Activated naive CD4-positive, alpha-beta T cell treated with anti-CD3 and anti-CD28 coated beads for 36 hours (primary cell): Measurements from ENCODE around the gene ABCB8. TPM values are rescaled to one million over a fixed set of nuclear protein-coding genes. Genes with fewer than 3 reads are reported as not detected.
"Not testable (repeated sequence)": the region's sequence is repeated elsewhere in the genome, so short reads cannot be mapped to it uniquely, and the experiment has no call there.

Source experiments
- CTCF ChIA-PET: fragments of 350-600 bp; sonication (Branson Sonifier 250); formaldehyde crosslinking; loops from one replicate; lab custom pipeline; 2021; ENCODE audit warnings: antibody characterized with exemption; lab: Charles Lee
- DNase-seq: peaks from one replicate; pipeline ENCODE4 v3.0.0-alpha.2; 2020
- H3K27ac Mint-ChIP-seq: one replicate; pipeline ENCODE4 v1.8.0; 2021; ENCODE audit warnings: mild to moderate bottlenecking, mixed read lengths
- H3K27me3 Mint-ChIP-seq: one replicate; pipeline ENCODE4 v1.8.0; 2021; ENCODE audit warnings: low read depth, mixed read lengths
- H3K36me3 Mint-ChIP-seq: one replicate; pipeline ENCODE4 v1.8.0; 2021; ENCODE audit warnings: low read depth, mixed read lengths
- H3K4me1 Mint-ChIP-seq: one replicate; pipeline ENCODE4 v1.8.0; 2021; ENCODE audit warnings: low read depth, mixed read lengths
- H3K4me3 Mint-ChIP-seq: one replicate; pipeline ENCODE4 v1.8.0; 2021; ENCODE audit warnings: mild to moderate bottlenecking, moderate library complexity, mixed read lengths
- H3K9me3 Mint-ChIP-seq: one replicate; pipeline ENCODE4 v1.8.0; 2021; ENCODE audit warnings: mixed read lengths
- intact Hi-C: fragments of 100-400 bp; cut with micrococcal nuclease; formaldehyde crosslinking; loops from one replicate; pipeline ENCODE4 v1.15.1; 2023
- total RNA-seq, 2 experiments: library from RNA; stranded (reverse); gene quantifications; one replicate each; pipeline ENCODE4 v1.2.3, GENCODE V29; 2021

ABCB8 gene
- total RNA-seq, 2 experiments from 2014 or later: 41.3 to 47.8 TPM

DNA sequence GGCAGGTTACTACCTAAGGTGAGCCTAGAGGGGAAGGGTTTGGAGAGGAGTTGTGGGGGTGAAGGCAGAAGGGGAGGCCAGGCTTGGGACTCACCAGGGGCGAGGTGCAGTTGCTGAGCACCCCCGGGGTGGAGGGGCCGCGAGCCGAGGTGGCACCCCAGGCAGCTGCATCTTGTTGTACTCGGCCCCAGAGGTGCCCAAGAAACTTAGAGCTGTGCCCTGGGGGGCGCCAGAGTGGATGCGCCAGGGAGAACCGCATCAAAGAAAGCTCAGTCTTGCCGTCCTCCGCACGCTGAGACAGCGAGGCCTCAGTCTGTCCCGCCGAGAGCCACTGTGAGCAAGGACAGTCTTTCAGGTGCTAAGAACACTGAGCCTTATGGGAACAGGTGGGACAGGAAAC is 11.3 kb upstream of the ABCB8 start:
- CTCF ChIA-PET: interaction anchor here (0.8 to 4.3 kb wide), 6 partner anchors 9 to 119 kb away, joined by 3 to 32 read pairs (median 8); no protein-coding TSS in a partner anchor
- peaks cover 60% of the 10 kb centered on the region for H3K4me1 Mint-ChIP-seq
- no peaks in the 10 kb centered on the region for H3K9me3 Mint-ChIP-seq
- peaks cover 7% of the 10 kb centered on the region for H3K27me3 Mint-ChIP-seq
- no peak overlapping the region for H3K4me3 Mint-ChIP-seq
- intact Hi-C loops: loop anchor here (2.0 kb wide), 1 partner anchor 54 kb away; no protein-coding TSS in a partner anchor
- H3K27ac Mint-ChIP-seq: no peak overlapping the region
- no peak for DNase-seq
- no peaks in the 10 kb centered on the region for H3K36me3 Mint-ChIP-seq

DNA sequence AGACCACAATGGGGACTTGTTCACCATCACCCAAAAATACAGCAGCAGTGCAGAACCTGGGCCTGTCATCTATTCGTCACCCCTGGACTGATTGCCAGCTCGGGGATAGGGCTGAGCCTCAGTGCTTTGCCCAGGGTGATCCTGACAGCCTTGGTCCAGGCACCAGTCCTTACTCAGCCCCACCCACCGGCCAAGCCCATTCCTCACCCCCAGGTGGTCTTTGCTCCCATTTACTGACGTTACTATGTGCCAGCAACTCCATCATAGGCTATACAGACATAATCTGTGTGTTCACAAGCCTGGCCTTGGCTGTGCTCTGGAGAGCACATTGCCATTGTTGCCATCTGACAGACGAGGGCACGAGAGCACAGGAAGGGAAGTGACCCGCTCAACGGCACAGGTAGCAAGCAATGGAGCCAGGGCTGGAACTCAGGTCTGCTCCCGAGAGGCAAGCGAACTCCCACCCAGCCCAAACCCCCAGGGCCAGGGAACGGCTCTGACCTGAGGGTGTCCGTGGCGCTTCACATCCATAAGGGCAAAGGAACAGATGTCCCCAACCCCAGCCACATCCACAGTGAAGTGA is 10.8 kb upstream of the ABCB8 start:
- CTCF ChIA-PET: interaction anchor here (0.6 to 4.3 kb wide), 13 partner anchors 7 to 1870 kb away, joined by 3 to 32 read pairs (median 5); no protein-coding TSS in a partner anchor
- H3K4me1 Mint-ChIP-seq: peaks cover 55% of the 10 kb centered on the region
- peaks cover 7% of the 10 kb centered on the region for H3K27me3 Mint-ChIP-seq
- H3K27ac Mint-ChIP-seq: no peak overlapping the region
- intact Hi-C loops: loop anchor here (2.0 kb wide), 1 partner anchor 55 kb away; no protein-coding TSS in a partner anchor
- no peaks in the 10 kb centered on the region for H3K36me3 Mint-ChIP-seq
- DNase-seq: no peak
- no peaks in the 10 kb centered on the region for H3K9me3 Mint-ChIP-seq
- peak overlapping the region; percentile 72 for H3K4me3 Mint-ChIP-seq

DNA sequence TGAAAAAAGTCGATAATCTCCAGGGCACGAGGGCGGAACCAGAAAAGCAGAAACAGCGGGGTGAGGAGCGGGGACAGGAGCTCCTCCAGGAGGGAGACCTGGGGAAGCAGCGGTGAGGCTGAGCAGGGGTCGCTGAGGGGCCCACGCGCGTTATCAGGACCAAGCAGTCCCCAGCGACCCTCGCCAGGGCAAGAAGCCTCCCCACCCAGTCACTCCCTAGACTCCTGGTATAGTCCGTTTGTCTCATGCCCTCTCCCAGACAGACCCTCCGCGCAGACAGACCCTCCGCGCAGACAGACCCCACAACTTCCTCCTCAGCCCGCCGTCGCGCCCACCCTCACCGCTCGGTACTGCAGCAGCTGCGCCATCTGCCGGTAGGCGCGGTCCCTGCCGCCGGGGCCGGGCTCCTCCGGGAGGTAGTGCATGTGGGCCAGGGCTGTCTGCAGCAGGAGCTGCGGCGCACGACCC is 10.3 kb upstream of the ABCB8 start:
- peak overlapping the region; percentile 72 for H3K4me3 Mint-ChIP-seq
- H3K27me3 Mint-ChIP-seq: peaks cover 7% of the 10 kb centered on the region
- H3K27ac Mint-ChIP-seq: no peak overlapping the region
- no peaks in the 10 kb centered on the region for H3K9me3 Mint-ChIP-seq
- CTCF ChIA-PET: interaction anchor here (0.6 to 4.3 kb wide), 21 partner anchors 8 to 1870 kb away, joined by 3 to 32 read pairs (median 5); partner anchors contain the start of gene ABCB8
- H3K36me3 Mint-ChIP-seq: no peaks in the 10 kb centered on the region
- intact Hi-C loops: loop anchor here (1.0 to 2.0 kb wide), 4 partner anchors 44 to 120 kb away; partner anchors contain the start of gene FASTK
- peaks cover 50% of the 10 kb centered on the region for H3K4me1 Mint-ChIP-seq
- peak; percentile 82 for DNase-seq

DNA sequence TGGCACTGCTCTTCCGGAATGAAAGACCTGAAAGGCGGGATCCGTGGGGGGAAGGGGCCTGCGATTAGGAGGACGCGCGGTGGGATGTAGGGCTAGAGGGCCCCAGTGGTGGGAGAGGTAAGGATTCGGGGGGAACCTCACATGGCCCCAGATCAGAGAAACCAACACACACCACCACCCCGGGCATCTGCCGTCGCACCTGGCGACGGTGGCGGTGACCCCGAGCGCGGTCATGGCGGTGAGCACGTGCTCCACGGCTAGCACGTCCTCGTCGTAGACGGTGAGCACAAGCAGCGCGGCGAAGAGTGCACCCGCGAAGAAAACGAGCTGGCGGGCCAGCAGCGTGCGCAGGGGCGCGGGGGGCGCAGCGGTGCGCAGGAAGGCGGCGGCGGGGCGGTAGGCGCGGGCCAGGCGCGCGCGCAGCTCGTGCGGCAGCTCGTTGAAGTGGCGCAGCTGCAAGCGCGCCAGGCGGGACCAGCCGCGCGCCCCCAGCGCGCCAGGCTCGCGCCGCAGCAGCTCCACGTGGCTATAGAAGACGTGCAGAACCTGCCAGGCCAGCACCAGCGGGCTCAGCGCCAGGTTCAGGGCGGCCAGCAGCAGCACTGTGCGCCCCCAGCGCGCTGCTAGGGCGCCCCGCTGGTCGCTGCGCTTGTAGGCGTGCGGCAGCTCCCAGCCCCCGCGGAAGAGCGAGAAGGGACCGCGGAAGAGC is 9.7 kb upstream of the ABCB8 start:
- H3K4me1 Mint-ChIP-seq: peaks cover 46% of the 10 kb centered on the region
- intact Hi-C loops: loop anchor here (1.0 to 2.0 kb wide), 3 partner anchors 44 to 120 kb away; partner anchors contain the start of gene FASTK
- H3K36me3 Mint-ChIP-seq: no peaks in the 10 kb centered on the region
- H3K9me3 Mint-ChIP-seq: no peaks in the 10 kb centered on the region
- peak overlapping the region; percentile 72 for H3K4me3 Mint-ChIP-seq
- peak; percentile 28 for DNase-seq
- H3K27ac Mint-ChIP-seq: no peak overlapping the region
- H3K27me3 Mint-ChIP-seq: peaks cover 7% of the 10 kb centered on the region
- CTCF ChIA-PET: interaction anchor here (0.6 to 4.3 kb wide), 24 partner anchors 8 to 1871 kb away, joined by 3 to 32 read pairs (median 4); partner anchors contain the start of gene ABCB8

DNA sequence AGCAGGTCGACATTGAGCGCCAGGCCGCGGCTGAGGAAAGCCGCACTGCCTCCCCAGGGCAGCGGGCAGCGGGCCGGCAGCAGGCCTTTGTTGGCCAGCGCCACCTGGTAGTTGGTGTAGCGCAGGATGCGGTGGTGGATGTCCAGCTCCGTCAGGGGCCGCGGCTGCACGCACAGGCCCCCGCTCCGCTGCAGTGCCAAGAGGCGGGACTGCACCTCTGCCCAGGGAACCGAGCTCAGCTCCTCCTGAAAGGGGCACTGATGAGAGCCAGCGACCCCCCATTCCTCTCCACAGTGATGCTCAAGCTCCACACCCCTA is 9.2 kb upstream of the ABCB8 start:
- H3K36me3 Mint-ChIP-seq: no peaks in the 10 kb centered on the region
- H3K27ac Mint-ChIP-seq: no peak overlapping the region
- intact Hi-C loops: loop anchor here (2.0 kb wide), 1 partner anchor 62 kb away; the partner anchor contains the start of gene FASTK
- peaks cover 7% of the 10 kb centered on the region for H3K27me3 Mint-ChIP-seq
- CTCF ChIA-PET: interaction anchor here (0.9 to 4.3 kb wide), 21 partner anchors 8 to 262 kb away, joined by 3 to 32 read pairs (median 5); partner anchors contain the start of gene ABCB8
- peaks cover 41% of the 10 kb centered on the region for H3K4me1 Mint-ChIP-seq
- peak overlapping the region; percentile 5 for H3K4me3 Mint-ChIP-seq
- no peak for DNase-seq
- no peaks in the 10 kb centered on the region for H3K9me3 Mint-ChIP-seq

DNA sequence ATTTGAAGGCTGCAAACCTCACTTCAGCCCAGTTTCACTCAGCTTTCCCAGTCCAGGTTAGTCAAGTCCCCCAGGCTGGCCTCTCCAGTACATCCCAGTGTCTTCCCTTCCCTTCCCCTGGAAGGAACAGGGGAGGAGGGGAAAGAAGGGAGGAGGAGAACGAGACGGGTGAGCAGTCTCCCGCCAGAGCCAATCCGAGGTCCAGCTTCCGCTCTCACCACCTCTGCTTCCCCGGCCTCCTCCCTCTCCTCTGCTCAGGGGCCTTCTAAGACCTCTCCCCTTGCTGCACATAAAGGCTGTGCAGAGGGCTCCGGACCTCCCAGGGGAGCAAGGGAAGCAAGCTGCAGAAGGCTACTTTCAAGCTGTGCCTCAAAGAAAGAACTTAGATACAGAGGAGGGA is 8.0 kb upstream of the ABCB8 start:
- intact Hi-C loops: no loop called here
- H3K4me1 Mint-ChIP-seq: peaks cover 30% of the 10 kb centered on the region
- H3K27ac Mint-ChIP-seq: no peak overlapping the region
- DNase-seq: no peak
- CTCF ChIA-PET: interaction anchor here (0.6 to 4.3 kb wide), 7 partner anchors 9 to 515 kb away, joined by 3 to 32 read pairs (median 5); no protein-coding TSS in a partner anchor
- H3K36me3 Mint-ChIP-seq: no peaks in the 10 kb centered on the region
- H3K27me3 Mint-ChIP-seq: peaks cover 7% of the 10 kb centered on the region
- no peaks in the 10 kb centered on the region for H3K9me3 Mint-ChIP-seq
- no peak overlapping the region for H3K4me3 Mint-ChIP-seq

DNA sequence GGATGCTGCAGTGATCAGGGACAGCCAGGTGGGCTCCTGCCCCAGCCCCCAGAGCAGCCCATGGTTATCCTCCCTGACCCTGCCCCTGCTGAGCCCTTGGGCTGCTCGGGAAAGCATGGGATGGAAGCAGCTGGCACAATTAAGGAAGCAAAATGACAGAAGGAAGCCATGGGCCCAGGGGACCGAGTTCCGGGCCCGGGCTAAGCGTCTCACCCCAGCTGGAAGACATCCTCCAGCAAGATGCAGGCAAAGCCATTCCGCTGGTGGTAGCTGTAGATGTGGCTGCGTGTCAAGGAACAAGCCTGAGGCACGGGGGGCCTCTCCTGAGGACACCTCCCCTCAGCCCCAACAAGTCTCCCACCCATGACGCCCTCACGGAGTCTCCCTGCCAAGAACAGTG is 5.0 kb upstream of the ABCB8 start:
- no peaks in the 10 kb centered on the region for H3K36me3 Mint-ChIP-seq
- peaks cover 6% of the 10 kb centered on the region for H3K27me3 Mint-ChIP-seq
- H3K4me1 Mint-ChIP-seq: peaks cover 18% of the 10 kb centered on the region
- CTCF ChIA-PET: no interaction called here
- no peak for DNase-seq
- intact Hi-C loops: no loop called here
- no peak overlapping the region for H3K27ac Mint-ChIP-seq
- no peak overlapping the region for H3K4me3 Mint-ChIP-seq
- no peaks in the 10 kb centered on the region for H3K9me3 Mint-ChIP-seq

DNA sequence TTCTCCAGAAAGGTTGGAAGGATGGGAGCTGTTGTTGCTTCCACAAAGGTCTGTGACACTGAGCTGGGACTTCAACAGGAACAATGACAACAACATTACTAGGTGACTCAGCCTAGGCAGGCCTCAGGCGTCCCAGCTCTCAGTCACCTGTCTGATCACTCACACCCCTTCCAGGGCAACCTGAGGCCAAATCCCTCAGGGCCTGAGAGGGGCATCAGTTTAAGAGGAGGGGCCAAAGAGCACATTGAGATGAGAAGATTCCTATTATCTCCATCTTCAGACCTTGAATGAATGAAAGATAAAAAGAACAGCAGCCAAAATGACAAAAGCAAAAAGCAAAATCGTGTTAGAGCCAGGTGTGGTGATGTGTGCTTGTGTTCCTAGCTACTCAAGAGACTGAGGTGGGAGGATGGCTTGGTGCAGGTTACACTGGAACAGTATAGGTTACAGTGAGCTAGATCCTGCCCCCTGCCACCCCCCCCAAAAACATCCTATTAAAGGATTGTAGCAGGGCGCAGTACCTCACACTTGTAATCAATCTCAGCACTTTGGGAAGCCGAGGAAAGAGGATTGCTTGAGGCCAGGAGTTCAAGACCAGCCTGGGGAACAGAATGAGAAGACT is 3.7 kb upstream of the ABCB8 start, which contains the start of gene ATG9B:
Gene ATG9B, minus strand, starts transcription at position 60 of the 622 bp plus-strand sequence. CDS start 71 bp downstream, outside the sequence.
- Mint-ChIP-seq H3K27me3 (peaks cover under 1% of the 10 kb centered on the region), H3K4me1 (peaks cover 16% of the 10 kb centered on the region), H3K4me3 (no peak within 1 kb of the TSS), H3K9me3 (no peaks in the 10 kb centered on the region), H3K27ac (no peak within 1 kb of the TSS), H3K36me3 (peaks cover 2% of the 10 kb centered on the region)
- no peak for DNase-seq
- CTCF ChIA-PET: interaction anchor here (0.9 kb wide), 1 partner anchor 16 kb away, joined by 3 read pairs; no protein-coding TSS in a partner anchor
- intact Hi-C loops: no loop called here

DNA sequence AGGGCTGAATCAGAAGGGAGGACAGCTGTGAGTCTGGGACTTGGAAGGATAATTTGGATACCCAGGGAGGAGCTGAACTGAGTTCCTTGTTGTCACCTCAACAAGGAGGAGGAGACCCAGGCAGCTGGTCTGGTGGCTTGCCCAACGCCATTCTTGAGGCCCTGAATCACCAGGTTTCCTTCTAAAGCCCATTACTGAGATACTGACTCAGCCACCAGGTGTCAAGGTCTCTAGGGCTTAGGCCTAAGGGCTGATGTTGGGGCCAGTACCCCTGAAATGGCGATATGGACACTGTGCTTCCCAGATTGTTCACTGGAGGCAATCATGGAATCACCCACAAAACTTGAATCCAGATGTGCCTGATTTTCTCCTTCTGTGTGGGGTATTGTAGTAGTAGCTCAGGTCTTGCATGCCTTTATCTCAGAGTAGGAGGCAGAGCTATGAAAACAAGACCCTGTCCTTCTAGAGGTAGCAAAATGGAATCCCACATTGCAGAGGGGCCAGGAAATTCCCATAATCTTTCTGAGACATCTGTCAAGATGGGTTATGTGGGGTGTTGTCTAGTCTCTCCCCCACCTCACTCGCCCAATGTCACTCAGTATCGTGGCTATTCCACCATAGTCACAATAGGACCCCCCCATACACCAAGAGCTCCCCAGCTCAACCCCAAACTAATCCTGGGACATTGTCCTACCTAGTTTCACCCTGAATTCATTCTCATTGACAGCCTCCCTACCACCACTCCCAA is 2.2 kb upstream of the ABCB8 start:
- DNase-seq: no peak
- Mint-ChIP-seq H3K9me3 (no peaks in the 10 kb centered on the region), H3K36me3 (peaks cover 5% of the 10 kb centered on the region), H3K4me1 (peaks cover 20% of the 10 kb centered on the region), H3K4me3 (no peak overlapping the region), H3K27ac (no peak overlapping the region), H3K27me3 (no peaks in the 10 kb centered on the region)
- CTCF ChIA-PET: interaction anchor here (1.3 to 1.5 kb wide), 2 partner anchors 8 to 9 kb away, joined by 3 read pairs; no protein-coding TSS in a partner anchor
- intact Hi-C loops: no loop called here

DNA sequence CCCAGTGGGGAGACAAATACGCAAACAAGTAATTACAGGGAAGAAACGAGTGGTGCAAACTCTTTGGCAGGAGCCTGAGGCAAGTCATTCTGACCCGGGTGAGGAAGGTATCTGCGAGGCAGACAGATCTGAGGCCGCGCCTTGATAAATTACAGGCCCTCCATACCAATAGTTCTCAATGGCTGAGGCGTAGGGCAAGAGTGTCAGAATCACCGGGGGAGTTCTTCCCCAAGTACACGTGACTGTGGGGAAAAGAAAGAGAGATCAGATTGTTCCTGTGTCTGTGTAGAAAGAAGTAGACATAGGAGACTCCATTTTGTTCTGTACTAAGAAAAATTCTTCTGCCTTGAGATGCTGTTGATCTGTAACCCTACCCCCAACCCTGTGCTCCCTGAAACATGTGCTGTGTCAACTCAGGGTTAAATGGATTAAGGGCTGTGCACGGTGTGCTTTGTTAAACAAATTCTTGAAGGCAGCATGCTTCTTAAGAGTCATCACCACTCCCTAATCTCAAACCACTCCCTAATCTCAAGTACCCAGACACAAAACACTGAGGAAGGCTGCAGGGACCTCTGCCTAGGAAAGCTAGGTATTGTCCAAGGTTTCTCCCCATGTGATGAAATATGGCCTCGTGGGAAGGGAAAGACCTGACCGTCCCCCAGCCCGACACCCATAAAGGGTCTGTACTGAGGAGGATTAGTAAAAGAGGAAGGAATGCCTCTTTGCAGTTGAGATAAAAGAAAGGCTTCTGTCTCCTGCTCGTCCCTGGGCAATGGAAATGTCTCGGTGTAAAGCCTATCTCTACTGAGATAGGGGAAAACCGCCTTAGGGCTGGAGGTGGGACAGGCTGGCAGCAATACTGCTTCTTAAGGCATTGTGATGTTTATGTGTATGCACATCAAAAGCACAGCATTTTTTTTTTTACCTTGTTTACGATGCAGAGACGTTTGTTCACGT is 1.2 kb upstream of the ABCB8 start:
- H3K36me3 Mint-ChIP-seq, DNase-seq, H3K27me3 Mint-ChIP-seq, intact Hi-C loops, H3K9me3 Mint-ChIP-seq: not testable (repeated sequence)
- Mint-ChIP-seq H3K4me1 (peaks cover 20% of the 10 kb centered on the region), H3K4me3 (peak overlapping the region; percentile 91), H3K27ac (peak overlapping the region; percentile 90)
- CTCF ChIA-PET: interaction anchor here (1.1 to 2.7 kb wide), 5 partner anchors 8 to 84 kb away, joined by 3 to 12 read pairs (median 8); no protein-coding TSS in a partner anchor
